ENCODE data around the gene PYY. TPM values are rescaled to one million over a fixed set of nuclear protein-coding genes. Genes with fewer than 3 reads are reported as not detected.
"Not testable (repeated sequence)": the region's sequence is repeated elsewhere in the genome, so short reads cannot be mapped to it uniquely, and the experiment has no call there.

The PYY gene
- total RNA-seq, 2 experiments from 2014 or later: not detected

- DNase-seq: no peak
- Mint-ChIP-seq H3K4me3 (no peak overlapping the region), H3K27ac (no peak overlapping the region)
These were observed 32.7 kb upstream of the PYY start for GRCh38 chr17:43986225-43986981.

GRCh38 chr17:43984521-43984920 is 30.8 kb upstream of the PYY start:
- Mint-ChIP-seq H3K9me3 (no peaks in the 10 kb centered on the region), H3K4me1 (no peaks in the 10 kb centered on the region), H3K36me3 (no peaks in the 10 kb centered on the region), H3K4me3 (no peak overlapping the region), H3K27me3 (peaks cover 54% of the 10 kb centered on the region), H3K27ac (no peak overlapping the region)
- no peak for DNase-seq

More at GRCh38 chr17:43986225-43986981, 32.7 kb upstream of the PYY start:
- Mint-ChIP-seq H3K36me3 (no peaks in the 10 kb centered on the region), H3K4me1 (no peaks in the 10 kb centered on the region), H3K9me3 (no peaks in the 10 kb centered on the region), H3K27me3 (peaks cover 52% of the 10 kb centered on the region)

DNA sequence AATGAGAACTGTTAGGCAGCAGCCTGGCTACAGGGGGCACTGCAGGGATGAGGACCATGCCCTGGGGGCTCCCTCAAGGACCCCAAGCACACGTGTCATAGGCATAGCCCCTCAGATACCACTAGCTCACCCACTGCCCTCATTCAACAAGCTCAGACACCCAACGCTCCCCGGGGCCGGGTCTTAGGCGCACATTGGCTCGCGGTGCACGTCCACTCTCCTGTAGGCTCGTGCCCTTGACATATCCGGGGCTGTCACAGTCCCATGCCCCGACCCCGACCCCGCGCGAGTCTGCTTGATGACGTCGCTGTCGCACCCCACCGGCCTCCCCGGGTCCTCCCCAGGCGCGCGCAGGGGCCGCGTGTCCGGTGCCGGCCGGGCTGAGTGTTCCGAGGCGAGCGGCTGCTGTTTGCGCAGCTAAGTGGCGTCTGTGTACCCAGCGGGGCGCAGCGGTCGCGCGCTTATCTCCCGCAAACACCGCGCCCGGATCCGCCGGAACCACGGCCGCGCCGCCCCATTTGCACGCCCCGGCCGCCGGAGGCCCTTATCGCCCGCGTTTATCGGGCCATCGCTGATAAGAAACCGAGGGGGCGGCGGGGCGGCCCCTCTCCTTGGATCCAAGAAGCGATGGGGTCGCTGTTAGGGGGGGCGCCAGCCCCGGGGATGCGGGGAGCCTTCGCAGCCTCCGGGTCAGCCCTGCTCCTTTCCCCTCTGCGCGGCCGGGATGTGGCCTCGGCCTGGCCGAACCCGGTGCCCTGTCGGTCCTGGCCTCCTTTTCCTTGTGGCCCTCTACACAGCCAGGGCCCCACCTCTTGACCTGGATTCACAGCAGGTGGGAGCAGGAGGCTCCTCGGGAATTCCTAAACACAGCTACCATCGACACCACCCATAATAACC is 30.0 kb upstream of the PYY start:
- Mint-ChIP-seq H3K36me3 (no peaks in the 10 kb centered on the region), H3K4me3 (peak overlapping the region; percentile 67), H3K4me1 (no peaks in the 10 kb centered on the region), H3K9me3 (no peaks in the 10 kb centered on the region), H3K27ac (no peak overlapping the region), H3K27me3 (peaks cover 54% of the 10 kb centered on the region)
- peak; percentile 23 for DNase-seq

GRCh38 chr17:43983196-43983514 is 29.4 kb upstream of the PYY start:
- no peaks in the 10 kb centered on the region for H3K9me3 Mint-ChIP-seq
- peak overlapping the region; percentile 67 for H3K4me3 Mint-ChIP-seq

GRCh38 chr17:43982171-43982570 is 28.4 kb upstream of the PYY start:
- H3K27me3 Mint-ChIP-seq: peaks cover 55% of the 10 kb centered on the region
- H3K27ac Mint-ChIP-seq: no peak overlapping the region
- no peaks in the 10 kb centered on the region for H3K4me1 Mint-ChIP-seq
- H3K4me3 Mint-ChIP-seq: no peak overlapping the region
- H3K9me3 Mint-ChIP-seq: no peaks in the 10 kb centered on the region
- H3K36me3 Mint-ChIP-seq: no peaks in the 10 kb centered on the region
- DNase-seq: no peak

More at GRCh38 chr17:43983196-43983514, 29.4 kb upstream of the PYY start:
- no peak for DNase-seq
- Mint-ChIP-seq H3K27ac (no peak overlapping the region), H3K4me1 (no peaks in the 10 kb centered on the region), H3K36me3 (no peaks in the 10 kb centered on the region), H3K27me3 (peaks cover 54% of the 10 kb centered on the region)

- H3K27ac Mint-ChIP-seq: no peak overlapping the region
- peaks cover 43% of the 10 kb centered on the region for H3K27me3 Mint-ChIP-seq
- no peak for DNase-seq
- no peaks in the 10 kb centered on the region for H3K4me1 Mint-ChIP-seq
- no peaks in the 10 kb centered on the region for H3K36me3 Mint-ChIP-seq
- H3K9me3 Mint-ChIP-seq: no peaks in the 10 kb centered on the region
- H3K4me3 Mint-ChIP-seq: no peak overlapping the region
These were observed 25.9 kb upstream of the PYY start for GRCh38 chr17:43979671-43980070.

DNA sequence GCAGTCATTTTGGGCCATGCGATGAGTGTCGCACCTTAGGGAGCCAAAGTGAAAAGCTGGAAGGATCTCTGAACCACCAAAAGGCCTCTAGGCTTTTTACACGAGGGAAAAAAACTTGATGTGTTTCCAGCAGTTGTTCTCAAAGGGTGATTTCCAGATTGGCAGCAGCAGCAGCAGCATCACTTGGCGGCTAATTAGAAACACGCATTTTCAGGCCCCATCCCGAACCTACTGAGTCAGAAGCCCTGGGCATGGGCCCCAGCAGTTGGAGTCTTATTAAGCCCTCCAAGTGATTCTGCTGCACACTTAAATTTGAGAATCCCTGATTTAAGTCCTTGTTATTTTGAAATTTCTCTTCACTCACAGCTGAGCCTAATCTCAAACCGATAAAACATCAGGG is 25.3 kb upstream of the PYY start:
- Mint-ChIP-seq H3K9me3 (no peaks in the 10 kb centered on the region), H3K36me3 (no peaks in the 10 kb centered on the region), H3K27ac (no peak overlapping the region), H3K27me3 (peaks cover 43% of the 10 kb centered on the region), H3K4me3 (no peak overlapping the region), H3K4me1 (no peaks in the 10 kb centered on the region)
- no peak for DNase-seq

GRCh38 chr17:43978078-43978477 is 24.3 kb upstream of the PYY start:
- Mint-ChIP-seq H3K27ac (no peak overlapping the region), H3K4me1 (no peaks in the 10 kb centered on the region), H3K27me3 (peaks cover 39% of the 10 kb centered on the region), H3K36me3 (no peaks in the 10 kb centered on the region), H3K9me3 (no peaks in the 10 kb centered on the region), H3K4me3 (no peak overlapping the region)
- DNase-seq: no peak

- Mint-ChIP-seq H3K4me3 (no peak overlapping the region), H3K27me3 (peaks cover 30% of the 10 kb centered on the region), H3K27ac (no peak overlapping the region), H3K36me3 (no peaks in the 10 kb centered on the region), H3K4me1 (no peaks in the 10 kb centered on the region), H3K9me3 (no peaks in the 10 kb centered on the region)
- DNase-seq: no peak
These were observed 23.5 kb upstream of the PYY start for GRCh38 chr17:43976963-43977837.

DNA sequence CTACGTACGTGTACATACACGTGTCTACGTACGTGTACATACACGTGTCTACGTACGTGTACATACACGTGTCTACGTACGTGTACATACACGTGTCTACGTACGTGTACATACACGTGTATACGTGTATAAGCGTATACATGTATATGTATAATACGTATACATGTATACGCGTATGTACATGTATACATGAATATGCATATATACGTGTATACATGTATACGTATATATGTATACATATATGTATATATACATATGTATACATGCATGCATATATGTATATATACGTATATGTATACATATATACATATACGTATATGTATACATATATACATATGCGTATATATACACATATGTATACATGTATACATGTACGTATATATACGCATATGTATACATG is 22.2 kb upstream of the PYY start:
- Mint-ChIP-seq H3K4me3 (no peak overlapping the region), H3K27me3 (peaks cover 23% of the 10 kb centered on the region), H3K4me1 (no peaks in the 10 kb centered on the region), H3K9me3 (no peaks in the 10 kb centered on the region), H3K27ac (no peak overlapping the region), H3K36me3 (no peaks in the 10 kb centered on the region)
- DNase-seq: no peak

GRCh38 chr17:43974382-43975266 is 20.9 kb upstream of the PYY start:
- no peak overlapping the region for H3K4me3 Mint-ChIP-seq
- H3K27me3 Mint-ChIP-seq: peaks cover 23% of the 10 kb centered on the region
- DNase-seq: no peak
- H3K9me3 Mint-ChIP-seq: no peaks in the 10 kb centered on the region
- H3K4me1 Mint-ChIP-seq: no peaks in the 10 kb centered on the region
- H3K27ac Mint-ChIP-seq: no peak overlapping the region
- H3K36me3 Mint-ChIP-seq: no peaks in the 10 kb centered on the region

DNA sequence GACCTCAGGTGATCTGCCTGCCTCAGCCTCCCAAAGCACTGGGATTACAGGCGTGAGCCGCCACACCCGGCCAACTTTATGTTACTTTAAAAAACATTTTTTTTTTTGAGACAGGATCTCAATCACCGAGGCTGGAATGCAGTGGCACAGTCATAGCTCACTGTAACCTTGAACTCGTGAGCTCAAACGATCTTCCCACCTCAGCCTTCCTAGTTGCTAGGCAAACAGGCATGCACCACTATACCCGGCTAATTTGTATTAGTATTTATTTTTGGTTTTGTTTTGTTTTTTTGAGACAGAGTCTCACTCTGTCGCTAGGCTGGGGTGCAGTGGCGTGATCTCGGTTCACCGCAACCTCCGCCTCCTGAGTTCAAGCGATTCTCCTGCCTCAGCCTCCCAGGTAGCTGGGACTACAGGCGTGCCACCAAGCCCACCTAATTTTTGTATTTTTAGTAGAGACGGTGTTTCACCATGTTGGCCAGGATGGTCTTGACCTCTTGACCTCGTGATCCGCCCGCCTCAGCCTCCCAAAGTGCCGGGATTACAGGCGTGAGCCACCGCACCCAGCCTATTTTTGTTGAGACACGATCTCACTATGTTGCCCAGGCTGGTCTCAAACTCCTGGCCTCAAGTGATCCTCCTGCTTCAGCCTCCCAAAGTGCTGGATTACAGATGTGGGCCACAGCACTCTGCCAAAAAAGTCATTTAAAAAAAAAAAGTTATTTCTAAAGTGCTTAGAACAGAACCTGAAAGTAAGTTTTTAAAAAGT is 18.9 kb upstream of the PYY start:
- DNase-seq, H3K4me3 Mint-ChIP-seq, H3K36me3 Mint-ChIP-seq, H3K27ac Mint-ChIP-seq, H3K4me1 Mint-ChIP-seq, H3K9me3 Mint-ChIP-seq: not testable (repeated sequence)
- peaks cover 19% of the 10 kb centered on the region for H3K27me3 Mint-ChIP-seq

- not testable (repeated sequence) for H3K36me3 Mint-ChIP-seq, H3K9me3 Mint-ChIP-seq, H3K4me3 Mint-ChIP-seq, H3K4me1 Mint-ChIP-seq, DNase-seq, H3K27ac Mint-ChIP-seq
- H3K27me3 Mint-ChIP-seq: peaks cover 15% of the 10 kb centered on the region
These were observed 17.7 kb upstream of the PYY start for GRCh38 chr17:43971436-43971835.

- Mint-ChIP-seq H3K9me3 (no peaks in the 10 kb centered on the region), H3K4me3 (no peak overlapping the region), H3K36me3 (no peaks in the 10 kb centered on the region), H3K27ac (no peak overlapping the region), H3K4me1 (no peaks in the 10 kb centered on the region), H3K27me3 (peaks cover 21% of the 10 kb centered on the region)
- DNase-seq: no peak
These were observed 16.6 kb upstream of the PYY start for GRCh38 chr17:43970366-43970765.

Data from activated naive CD8-positive, alpha-beta T cell treated with anti-CD3 and anti-CD28 coated beads for 36 hours (primary cell).